Activated naive CD8-positive, alpha-beta T cell treated with anti-CD3 and anti-CD28 coated beads, Interleukin-2, amount 50 U/mL, for 16 hours (primary cell): Measurements from ENCODE around the gene INPP5D.
"Not testable (repeated sequence)": the region's sequence is repeated elsewhere in the genome, so short reads cannot be mapped to it uniquely, and the experiment has no call there.

Experiments used
- DNase-seq: peaks from one replicate; pipeline ENCODE4 v3.0.0-alpha.2; 2020; ENCODE audit warnings: low read depth, low spot score

INPP5D gene

DNA sequence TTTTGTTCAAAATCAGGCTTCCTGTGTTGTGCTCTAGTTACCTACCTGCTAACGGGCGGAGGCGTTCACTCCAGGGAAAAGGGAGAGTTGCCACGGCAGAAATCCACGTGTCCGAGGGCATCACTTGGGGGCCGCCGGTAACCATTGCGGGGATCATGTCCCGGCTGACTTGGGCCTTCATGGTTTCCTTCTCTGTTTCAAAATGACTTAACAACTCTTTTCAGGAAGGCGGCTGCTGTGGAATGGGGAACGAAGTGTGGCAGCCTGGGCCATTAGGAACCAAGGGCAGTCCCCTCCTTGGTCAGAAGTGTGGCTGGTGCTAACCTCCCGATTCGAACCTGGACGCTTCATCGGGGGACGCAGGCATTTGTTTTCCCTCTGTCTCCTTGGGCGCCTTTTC lies 56.8 kb downstream of the INPP5D start:
- no peak for DNase-seq

DNA sequence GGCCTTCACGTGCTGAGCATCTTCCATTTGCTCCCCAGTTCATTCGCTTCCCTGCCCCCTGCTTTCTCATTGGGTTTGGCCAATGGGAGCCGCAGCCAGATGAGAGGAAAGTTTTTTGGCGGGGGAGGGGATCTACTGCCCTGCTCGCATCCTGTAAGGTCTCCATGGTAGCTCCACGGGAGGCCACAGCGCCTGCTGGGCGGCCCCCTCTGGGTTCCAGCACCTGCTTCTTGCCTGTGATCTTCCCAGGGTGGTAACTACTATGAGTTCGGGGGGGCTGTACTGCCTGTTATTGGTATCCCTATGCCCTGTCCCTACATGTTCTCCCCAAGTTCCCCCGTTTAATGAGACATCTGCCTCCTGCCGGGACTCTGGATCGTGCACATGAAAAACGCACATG lies 57.2 kb downstream of the INPP5D start:
- no peak for DNase-seq

DNA sequence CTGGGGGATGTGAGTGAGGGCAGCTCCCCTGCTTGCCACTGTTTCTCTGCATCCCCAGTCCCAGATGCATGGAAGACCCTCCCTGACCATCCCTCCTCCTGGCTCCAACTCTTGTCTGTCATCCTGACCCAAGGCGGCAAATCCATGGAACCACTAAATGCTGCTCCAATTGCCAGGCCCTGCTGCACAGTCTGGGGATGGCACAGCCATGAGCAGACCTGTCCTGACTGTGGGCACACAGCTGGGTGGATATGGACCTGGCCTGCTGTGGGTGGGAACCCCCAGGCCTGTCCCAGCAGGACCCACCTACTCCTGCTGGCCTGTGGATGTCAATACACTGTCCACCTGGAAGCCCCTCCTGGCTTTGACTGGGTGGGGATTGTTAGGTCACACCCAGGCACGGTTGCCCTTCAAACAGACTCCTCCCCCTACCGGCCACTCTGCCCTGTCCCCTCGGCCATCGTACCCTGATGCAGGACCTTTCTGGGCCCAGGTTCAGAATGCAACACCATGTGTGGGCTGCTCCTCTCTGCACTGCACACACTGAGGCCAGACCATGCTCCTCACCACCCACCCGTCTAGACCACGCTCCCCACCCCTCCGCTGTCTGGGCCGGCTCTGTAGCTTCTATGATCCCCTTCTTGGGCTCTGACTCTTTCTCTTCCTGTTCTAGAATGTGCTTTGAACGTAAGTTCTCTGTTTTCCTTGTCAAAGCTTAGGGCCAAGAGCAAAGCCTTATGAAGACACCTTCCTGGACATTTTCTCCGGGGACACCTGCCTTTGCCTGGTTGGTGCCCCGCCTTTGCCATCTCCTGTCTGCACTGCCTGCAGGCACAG lies 57.9 kb downstream of the INPP5D start:
- DNase-seq, result no peak

DNA sequence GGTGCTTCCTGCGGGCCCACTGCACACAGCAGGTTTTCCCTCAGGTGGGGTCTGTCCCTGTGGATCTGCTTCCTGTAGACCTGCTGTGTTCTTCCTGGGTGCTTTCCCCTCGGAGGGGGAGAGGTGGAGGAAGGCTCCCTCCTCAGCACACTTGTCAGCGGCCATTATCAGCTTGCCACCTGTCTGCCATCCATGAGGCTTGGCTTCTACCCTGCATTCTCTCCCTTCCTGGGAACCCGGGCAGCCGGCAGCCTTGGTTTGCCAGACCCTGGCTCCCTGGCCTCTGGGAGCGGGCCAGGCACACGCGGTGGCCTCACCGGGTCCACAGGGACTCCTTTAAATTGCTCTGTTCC lies 58.5 kb downstream of the INPP5D start:
- no peak for DNase-seq

DNA sequence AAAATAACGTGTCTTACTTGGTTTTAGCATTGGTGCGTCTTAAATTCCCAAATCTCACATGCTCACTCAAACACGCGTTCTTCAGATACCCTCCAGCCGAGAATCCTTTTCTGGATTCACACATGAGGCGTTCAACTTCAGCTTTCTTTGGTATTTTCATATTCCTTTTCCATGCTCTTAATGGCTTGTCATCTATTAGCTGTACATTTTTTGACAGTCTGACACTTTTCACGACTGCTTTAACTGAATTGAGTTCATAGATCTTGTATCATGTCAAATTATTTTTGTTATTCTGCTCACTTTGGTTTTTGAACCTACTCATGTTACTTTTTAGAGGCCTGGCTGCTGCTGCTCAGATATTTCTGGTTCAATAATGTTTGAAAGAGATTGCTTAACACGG lies 59.0 kb downstream of the INPP5D start:
- no peak for DNase-seq

DNA sequence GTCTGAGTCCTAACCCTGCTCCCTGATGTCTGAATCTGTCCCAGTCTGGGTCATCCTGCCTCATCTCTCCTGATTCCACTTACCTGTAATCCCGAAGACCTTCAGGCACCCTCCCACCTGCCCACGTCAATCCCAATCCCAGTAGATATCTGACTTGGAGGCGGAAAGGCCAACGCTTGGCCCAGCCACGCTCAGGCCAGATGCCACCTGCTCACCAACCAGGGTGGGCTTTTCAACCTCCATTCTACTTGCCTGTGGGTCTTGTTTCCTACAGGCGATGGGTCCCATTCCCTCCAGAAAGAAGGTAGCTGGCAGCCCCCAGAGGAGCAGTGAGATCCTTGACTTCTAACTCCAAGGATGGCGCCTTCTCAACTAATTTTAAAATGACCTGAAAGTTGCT lies 59.7 kb downstream of the INPP5D start:
- DNase-seq, result no peak

DNA sequence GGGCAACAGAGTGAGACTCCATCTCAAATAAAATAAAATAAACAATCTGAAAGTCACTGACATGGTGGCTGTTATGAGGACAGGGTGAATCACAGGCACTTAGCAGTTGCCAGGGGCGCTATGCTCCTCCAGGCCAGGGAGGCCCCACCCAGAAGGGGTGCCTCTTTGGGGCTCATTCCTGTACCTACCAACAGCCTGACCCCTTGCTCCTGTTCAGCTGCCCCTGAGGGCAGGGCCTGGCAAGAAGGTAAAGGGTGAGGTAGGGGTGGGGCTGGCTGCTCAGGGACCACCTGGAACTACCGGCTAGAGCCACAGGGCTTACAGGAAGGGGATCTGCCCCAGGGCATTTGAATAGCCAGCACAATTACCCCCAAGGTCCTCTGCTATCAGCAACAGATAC lies 60.3 kb downstream of the INPP5D start:
- no peak for DNase-seq

DNA sequence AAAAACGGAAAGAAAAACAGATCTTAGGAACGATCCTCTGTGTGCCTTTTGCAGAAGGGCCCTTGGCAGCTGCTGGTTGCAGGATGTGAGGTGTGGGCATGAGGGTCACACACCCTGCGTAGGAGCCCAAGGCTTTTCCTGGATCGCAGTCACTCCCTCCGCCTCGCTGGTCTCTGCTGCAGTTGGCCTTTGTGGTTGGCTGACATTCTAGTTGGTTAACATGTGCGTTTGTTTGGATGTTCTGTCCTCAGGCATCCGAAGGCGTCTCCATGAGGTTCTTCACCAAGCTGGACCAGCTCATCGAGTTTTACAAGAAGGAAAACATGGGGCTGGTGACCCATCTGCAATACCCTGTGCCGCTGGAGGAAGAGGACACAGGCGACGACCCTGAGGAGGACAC lies 61.7 kb downstream of the INPP5D start:
- no peak for DNase-seq

DNA sequence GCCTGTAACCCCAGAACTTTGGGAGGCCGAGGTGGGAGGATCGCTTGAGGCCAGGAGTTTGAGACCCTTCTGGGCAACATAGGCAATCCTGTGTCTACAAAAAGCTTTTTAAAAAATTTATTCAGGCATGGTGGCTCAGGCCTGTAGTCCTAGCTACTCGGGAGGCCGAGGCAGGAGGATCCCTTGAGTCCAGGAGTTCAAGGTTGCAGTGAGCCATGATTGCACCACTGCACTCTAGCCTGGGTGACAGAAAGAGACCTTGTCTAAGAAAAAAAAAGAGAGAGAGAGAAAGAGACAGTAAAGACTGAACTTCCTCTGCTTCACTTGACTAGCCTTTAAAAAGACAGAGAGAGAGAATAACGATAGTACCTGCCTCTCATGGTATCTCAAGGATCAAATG lies 62.4 kb downstream of the INPP5D start:
- DNase-seq, result no peak

DNA sequence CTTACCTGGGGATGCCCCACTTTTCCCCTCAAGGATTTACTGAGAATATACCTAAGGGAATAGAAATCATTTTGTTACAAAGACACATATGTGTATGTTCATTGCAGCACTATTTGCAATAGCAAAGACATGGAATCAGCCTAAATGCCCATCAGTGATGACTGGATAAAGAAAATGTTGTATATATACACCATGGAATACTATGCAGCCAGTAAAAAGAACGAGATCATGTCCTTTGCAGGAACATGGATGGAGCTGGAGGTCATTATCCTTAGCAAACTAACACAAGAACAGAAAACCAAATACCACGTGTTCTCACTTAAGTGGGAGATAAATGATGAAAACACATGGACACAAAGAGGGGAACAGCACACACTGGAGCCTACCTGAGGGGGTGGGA lies 63.4 kb downstream of the INPP5D start:
- DNase-seq, result not testable (repeated sequence)

DNA sequence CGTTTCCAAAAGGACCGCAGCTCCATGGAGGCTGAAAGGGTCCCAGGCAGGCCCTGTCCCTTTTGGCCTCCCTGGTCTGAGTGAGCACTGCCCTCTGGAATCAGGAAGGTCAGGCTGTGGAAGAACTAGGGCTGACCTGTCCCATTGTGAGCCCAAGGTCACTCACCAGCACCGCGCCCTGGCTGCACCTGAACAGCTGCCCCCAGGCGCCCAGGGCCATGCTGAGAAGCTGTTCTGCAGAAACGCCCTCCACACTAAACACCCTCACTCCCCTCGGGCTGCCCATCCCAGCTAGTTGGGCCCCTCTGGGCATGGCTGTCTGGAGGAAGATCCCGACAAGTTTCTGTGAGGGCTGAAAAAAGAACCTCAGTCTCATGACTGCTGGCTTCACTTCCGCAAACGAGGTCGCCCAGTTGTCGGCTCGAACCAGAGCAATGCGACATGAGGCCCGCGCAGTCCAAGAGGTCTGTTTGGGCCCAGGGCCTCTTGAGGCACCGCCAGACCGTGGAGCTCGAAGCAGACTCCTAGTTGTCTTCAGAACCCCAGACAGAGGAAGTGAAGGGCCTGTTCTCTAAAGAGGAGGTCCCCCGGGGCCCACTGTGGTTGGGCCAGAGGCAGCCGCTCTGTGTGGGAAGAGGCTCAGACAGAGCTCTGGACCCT lies 64.4 kb downstream of the INPP5D start:
- DNase-seq, result no peak

DNA sequence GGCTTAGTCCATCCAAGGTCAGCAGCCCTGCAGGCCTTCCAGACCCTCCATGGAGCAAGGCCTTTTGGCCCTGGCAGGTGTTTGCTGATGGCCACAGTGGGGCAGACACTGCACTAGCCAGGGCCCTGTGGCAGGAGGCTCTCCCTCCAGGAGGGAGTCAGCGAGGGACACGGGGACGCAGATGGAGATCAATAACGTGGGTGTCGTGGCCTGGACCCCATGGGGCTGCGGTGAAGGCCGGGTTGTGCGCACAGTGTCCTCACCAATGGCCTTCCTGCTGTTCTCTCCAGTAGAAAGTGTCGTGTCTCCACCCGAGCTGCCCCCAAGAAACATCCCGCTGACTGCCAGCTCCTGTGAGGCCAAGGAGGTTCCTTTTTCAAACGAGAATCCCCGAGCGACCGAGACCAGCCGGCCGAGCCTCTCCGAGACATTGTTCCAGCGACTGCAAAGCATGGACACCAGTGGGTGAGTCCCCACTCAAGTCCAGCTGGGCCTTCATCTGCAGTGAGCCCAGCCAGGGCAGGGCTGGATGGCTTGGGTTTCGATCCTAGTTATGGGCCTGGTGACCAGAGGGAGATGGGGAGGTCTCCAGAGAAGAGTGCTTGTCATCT lies 65.4 kb downstream of the INPP5D start:
- DNase-seq, result no peak

DNA sequence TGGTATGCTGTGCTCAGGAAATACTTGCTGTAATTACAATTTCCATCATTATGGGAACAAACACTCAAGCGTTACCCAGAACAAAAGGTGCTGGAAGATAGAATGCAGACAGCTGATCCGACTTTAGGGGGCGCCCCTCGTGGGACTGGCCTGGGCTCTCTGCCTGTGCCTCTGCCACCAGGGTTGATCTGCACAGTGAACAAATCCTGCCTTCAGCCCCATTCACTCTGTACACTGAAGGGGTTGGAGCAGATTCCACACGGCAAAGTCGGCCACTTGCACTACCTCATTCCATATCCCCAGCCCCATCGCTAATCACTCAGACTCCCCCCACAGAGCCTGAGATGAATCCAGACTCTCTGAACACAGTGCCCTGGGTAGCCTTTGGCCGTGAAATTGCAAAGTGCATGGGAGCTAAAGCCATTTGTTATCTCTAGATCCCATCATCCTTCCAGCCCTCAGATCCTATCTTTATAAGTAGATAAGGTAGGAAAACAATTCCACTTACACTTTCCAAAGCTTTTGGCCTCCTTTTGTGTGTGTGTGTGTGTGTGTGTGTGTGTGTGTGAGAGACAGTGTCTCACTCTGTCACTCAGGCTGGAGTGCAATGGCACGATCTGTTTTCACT lies 69.3 kb downstream of the INPP5D start:
- no peak for DNase-seq

DNA sequence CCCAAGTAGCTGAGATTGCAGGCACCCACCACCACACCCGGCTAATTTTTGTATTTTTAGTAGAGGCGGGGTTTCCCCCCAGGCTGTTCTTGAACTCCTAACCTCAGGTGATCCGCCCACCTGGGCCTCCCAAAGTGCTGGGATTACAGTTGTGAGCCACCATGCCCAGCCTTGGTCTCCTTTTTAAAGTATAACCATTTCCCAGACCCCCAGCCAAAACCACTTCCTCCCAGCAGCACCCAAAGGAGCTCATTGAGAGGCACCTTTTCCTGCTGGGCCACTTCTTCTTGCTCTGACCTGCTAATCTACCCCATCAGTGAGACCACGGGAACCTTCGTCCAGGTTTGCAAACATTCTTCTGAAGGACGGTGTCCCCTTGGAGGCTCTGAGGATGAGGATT lies 69.9 kb downstream of the INPP5D start:
- DNase-seq, result no peak

DNA sequence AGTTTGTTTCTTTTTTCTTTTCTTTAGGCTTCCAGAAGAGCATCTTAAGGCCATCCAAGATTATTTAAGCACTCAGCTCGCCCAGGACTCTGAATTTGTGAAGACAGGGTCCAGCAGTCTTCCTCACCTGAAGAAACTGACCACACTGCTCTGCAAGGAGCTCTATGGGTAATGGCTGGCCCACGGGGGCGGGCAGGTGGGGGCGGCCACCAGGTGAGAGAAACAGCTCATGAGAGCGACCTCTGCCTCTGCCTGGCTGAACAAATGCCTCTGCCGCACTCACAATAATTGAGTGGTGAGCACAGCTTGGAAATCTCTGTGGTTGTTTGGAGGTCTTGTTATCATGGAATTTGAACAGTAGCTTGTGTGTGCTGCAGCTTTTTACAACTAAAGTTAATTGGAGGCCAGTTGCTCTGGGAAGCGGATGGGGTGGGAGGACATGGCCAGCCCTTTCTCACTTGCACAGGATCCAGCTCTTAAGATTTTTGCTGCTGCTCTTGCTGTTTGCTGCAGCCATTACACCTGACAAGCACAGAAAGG lies 70.4 kb downstream of the INPP5D start:
- DNase-seq, result no peak

DNA sequence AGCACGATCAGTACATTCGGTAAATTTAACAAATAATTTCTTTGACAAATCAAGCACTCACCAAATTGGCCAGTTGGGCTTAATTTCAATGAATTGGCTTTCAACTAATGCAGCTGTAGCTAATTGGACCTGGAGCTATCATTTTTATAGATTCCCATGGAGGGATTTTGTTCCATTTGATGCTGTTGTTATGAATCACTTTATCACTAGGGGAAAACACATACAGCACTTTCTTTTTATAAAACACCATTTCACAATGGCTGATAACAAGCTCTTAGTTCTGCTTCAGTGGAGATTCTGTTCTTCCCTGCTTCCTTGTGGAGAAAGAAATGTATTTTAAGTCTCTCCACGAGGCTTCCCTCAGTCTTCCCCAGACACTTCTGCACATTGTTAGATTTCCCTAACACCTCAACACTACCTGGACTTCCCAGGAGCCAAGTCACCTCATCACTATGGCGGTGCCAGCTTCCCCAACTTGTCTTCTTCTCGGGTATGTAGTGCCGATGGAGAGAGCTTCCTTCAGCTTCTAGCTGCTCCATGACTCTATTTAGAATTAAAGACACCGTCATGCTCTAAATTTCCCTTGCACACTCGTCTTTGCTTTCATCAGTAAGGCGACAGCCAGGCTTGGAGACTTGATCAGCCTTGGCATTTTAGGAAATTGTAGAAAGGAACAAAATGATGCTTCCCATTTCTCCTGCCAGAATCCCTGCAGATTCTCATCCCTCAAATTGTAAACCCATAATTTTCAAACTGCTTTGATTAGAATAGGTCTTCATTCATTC lies 72.0 kb downstream of the INPP5D start:
- DNase-seq, result no peak

DNA sequence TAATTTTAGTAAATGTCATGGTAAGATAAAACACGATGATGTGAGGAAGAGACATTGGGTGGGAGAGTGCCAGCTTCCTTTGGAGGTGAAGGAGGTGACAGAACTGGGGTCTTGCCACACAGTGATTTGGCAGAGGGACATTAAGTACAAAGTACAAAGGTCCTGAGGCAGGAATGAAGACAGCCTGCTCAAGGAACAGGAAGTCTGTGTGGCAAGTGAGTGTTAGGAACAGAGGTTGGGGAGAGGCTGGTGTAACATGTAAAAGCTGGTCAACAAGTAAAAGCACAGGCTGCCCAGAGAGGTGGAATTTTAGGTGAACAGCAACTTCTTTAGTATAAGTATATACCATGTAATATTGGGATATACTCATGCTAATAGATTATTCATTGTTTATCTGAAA lies 73.1 kb downstream of the INPP5D start:
- DNase-seq, result no peak

DNA sequence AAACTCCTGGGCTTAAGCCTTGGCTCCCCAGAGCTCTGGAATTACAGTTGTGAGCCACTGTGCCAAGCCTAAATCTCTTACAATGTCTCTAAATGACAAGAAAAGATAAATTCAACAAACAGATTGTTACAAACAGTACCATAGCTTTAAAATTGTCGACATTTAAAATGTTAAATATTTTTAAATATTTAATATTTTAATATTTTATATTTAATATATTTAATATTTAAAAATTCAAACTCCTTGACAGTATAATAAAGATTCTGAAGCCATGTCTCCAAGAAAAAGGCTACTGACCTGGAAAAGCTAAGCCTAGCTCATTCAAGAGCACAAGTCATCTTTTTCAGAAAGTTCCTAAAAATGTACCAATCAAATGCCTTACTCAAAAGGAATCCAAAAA lies 75.3 kb downstream of the INPP5D start:
- DNase-seq, result no peak

DNA sequence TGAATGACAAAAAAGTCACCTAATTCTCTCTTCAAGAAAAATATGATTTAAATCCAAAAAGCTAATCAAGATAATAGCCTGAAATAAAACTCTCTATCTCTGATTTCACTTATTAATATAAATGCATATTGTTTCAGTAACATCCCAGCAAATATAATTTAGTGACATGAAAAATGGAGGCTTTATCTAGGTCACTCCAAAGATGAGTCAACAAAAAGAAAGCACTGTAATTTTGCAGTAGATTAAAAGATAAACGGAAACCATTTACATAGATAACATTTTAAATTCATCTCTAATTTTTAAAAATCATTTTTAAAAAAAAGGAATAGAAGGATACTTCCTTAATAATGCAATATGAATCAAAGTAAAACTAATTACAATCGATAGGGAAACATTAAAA lies 76.9 kb downstream of the INPP5D start:
- no peak for DNase-seq

DNA sequence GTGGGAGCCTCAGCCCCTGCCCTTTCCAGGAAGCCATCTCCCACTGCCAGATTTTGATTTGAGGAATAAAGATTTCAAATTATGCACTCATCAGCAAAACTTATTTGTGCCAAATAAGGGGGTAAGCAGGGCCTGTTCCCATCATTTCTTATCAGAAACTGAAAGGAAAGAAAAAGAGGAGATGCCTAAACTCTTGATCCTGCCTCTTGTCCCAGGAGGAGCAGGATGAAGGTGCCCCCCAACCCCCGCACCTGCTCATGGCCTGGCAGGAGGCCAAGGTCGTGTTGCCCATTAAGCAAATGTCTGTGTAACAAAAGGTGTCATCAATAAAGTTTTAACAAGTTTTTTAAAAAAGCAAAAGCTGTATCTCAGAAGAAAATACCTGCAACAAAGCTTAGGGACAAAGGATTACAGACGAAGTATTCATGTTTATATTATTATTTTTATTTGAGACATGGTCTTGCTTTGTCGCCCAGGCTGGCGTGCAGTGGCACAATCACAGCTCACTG lies 80.0 kb downstream of the INPP5D start:
- DNase-seq, result no peak

DNA sequence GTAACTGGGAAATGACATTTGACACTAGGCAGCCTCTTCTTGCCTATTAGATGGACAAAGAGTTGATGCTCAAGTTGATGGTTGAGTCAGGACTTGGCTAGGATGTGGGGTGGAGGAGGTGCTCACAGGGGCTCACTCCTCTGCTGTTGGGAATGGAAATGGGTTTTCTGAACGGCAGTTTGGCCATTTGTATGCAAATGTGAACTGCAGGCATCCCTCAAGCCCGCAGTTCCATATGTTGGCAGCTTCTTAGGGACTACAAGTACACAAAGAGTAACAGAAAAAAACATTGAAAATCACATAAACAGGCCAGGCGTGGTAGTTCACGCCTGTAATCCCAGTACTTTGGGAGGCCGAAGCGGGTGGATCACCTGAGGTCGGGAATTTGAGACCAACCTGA lies 80.8 kb downstream of the INPP5D start:
- DNase-seq, result no peak
